SIG-M5 (cell line): Measurements from ENCODE around the gene RPL22L1.
"Not testable (repeated sequence)": the region's sequence is repeated elsewhere in the genome, so short reads cannot be mapped to it uniquely, and the experiment has no call there.

Source experiments
- DNase-seq: peaks from one replicate; lab custom pipeline; 2025; lab: John Stamatoyannopoulos, UW

Gene RPL22L1

DNA sequence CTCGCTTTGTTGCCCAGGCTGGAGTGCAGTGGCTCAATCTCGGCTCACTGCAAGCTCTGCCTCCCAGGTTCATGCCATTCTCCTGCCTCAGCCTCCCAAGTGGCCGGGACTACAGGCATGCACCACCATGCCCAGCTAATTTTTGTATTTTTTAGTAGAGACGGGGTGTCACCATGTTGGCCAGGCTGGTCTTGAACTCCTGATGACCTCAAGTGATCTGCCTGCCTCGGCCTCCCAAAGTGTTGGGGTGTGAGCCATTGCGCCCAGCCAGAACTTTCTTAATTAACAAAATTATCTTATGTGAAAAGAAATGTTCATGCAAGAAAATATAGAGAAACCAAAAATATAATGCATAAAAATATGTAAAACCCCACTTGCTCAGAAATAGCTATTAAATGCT, 7.3 kb upstream of the RPL22L1 start:
- DNase-seq = not testable (repeated sequence)

DNA sequence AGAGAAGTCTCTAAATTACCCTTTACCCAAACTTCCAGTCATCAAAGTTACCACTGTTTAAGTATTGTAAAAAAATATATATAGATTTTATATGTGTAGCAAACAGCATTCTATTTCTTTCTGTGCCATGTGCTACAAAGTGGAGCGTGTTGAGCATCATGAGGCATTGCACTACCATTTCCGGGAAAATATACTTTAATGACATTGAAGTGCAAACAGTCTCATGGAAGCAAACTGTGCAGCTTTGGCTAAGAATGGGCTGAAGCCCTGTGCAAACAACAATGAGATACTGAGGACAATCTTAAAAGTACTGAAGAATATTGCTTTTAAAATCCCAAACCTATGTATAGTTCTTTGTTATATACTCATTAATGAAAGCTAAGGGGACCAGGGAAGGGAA, 6.5 kb upstream of the RPL22L1 start:
- DNase-seq = no peak

DNA sequence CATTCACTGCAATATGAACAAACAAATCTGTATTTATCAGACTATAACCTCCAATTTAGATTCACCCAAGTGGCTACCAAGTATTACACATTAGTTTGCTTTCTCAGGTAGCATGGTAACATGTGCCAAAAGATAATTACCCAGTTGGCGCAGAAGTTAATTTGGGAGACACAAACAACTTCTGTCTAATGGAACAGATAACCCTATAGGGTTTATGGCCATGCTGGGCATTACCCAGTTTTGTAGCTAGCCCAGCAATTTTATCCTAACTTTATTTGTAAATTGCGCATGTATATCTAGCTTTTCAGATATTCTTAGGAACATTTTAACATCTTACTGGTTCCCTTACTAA, 780 bp downstream of the RPL22L1 start:
- DNase-seq = no peak

DNA sequence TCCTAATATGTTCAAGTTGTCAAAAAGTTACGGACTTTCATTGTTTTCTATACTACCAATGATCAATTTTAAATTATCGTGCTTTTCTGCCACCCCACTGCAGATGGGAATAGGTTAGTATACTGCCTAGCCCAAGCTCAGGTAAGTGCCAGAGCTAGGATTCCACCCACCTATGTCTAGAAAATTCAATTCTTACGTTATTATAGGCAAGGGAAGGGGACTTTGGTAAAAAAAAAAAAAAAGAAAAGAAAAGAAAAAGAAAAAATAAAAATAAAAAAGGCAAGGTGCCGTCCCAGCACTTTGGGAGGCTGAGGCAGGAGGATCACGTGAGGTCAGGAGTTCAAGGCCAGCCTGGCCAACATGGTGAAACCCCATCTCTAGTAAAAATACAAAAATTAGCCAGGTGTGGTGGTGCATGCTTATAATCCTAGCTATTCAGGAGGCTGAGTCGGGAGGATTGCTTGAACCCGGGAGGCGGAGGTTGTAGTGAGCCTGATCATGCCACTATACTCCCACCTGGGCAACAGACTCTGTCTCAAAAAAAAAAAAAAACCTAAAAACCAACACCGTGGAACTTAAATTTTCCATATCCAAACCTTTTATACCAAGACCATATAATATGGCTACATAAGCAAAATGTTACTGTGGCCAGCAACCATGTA, 1.3 kb downstream of the RPL22L1 start:
- no peak for DNase-seq

DNA sequence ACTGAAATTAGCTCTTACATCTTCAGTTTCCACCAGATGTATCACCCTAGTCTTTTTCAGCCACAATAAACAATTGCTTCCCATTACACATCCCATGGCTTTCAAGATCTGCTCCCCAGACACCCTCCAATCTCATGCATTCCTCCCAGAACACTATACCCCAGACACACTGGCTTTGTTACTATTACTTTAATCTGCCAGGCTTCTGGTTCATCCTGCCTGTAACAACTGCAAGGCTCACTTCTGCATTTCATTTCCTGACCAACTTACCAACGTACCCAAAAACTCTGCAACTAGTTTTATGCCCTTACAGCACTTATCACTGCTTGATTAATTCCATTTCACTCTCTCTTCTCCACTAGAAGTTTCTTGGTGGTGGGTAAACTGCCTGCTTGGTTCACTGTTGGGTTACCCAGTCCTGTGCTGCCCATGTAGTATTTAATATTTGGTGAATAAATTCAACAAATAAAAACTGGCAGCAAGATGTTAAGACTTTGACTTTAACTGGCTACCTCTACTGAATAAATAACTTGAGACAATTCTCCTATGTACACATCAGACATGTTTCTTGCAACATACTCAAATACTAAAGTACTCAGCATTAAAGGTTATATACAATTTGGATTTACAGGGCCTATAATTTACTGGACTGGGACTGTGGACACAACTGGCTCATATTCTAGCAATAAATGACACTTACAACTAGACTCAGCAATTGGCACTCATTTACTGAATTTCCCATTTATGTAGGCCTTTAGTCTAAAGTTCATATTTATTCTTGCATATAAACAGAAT, 2.7 kb downstream of the RPL22L1 start:
- DNase-seq = no peak

- DNase-seq = no peak
Observed at GRCh38 chr3:170866499-170866898, 3.5 kb downstream of the RPL22L1 start.

- DNase-seq = no peak
Observed at GRCh38 chr3:170865209-170866094, 4.5 kb downstream of the RPL22L1 start.

DNA sequence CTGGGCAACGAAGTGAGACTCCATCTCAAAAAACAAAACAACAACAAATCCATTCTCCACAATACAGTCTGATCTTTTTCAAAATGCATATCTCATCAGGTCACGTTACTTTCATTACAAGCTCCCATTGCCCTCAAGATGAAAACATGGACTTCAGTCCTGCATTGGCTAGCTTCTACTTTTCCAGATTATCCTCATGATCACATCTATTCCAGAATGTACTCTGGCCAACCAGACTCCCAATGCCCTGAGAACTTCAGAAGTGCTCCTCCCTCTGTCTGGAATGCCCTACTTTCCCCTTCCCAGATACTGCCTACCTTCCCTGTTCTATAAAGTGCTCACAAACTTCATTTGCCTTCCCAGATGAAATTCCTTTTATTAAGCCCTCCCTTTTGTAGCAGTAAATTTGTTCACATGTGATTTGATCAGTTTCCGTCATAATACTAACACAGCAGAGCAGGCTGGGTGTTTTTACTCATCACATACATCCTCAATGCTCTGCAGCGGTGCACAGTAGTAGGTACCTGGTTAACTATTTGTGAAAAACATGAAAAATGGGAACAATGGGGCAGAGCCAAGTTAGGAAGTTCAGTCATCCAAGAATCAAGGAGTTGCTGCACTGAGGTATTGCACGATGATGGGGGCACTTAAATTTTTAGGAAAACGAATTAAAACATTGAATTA, 5.3 kb downstream of the RPL22L1 start:
- DNase-seq = no peak

DNA sequence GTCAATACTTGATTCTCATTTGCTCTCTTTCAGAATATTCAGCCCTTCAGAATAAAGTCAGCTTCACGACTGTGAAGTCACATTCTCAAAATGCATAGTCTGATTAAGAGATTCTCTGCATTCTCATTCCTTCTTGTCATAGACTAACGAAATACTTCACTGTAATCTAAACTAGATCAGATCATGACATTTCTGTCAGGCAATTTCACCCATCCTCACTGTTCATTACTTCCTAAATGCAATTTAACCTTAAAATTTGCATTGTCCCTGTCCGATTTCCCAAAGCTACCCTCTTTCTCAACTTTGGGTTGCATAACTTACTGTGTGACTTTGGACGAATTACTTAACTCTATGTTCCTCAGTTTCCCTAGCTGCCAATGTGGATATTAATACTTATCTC, 6.2 kb downstream of the RPL22L1 start:
- no peak for DNase-seq

DNA sequence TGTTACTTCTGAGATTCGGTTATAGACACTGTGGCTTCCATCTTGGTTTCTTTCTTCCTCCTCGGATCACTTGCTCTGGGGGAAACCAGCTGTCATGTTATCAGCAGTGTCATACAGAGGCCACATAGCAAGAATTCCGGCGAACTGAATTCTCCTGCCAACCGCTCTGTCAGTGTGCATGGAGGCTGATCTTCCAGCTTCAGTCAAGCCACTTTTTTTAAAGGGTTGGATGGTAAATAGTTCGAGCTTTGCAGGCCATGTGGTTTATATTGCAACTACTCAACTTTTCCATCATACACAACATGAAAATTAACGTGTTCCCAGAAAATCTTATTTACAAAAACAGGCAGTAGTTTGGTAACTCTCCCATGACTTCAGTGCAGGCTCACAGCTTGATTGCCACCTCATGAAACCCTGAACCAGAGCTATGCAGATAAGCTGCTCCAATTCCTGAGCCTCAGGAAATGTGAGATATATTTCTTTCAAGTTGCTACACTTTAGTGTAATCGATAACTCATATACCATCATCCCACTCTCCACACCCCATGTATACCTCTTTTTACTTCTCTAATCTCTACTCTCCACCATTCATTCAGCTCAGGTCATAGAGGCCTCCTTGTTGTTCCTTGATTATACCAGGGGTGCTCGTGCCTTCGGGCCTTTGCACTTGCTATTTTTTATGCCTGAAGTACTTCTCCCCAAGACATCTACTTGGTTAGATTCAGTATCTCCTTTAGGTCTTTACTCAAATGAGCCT, 7.2 kb downstream of the RPL22L1 start:
- DNase-seq = no peak

GRCh38 chr3:170858599-170858998, 11.4 kb downstream of the RPL22L1 start:
- DNase-seq = no peak

DNA sequence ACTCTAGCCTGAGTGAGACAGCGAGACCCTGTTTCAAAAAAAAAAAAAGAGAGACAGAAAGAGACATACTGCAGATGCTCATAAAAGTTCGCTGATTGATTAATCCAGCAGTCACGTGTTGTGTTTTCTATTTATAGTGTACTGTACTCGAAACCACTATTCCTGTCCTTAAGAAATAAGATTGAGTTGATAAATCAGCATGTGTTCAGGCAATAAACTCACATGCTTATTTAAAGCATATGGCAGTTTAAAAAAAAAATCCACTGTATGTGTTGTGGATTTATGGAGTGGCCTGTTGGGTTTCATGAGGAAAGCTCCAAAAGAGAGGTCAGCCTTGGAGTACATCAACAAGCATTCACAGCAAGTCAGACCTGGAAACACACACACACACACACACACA, 17.7 kb downstream of the RPL22L1 start:
- no peak for DNase-seq

- DNase-seq = no peak
Observed at GRCh38 chr3:170848292-170848917, 21.6 kb downstream of the RPL22L1 start.

DNA sequence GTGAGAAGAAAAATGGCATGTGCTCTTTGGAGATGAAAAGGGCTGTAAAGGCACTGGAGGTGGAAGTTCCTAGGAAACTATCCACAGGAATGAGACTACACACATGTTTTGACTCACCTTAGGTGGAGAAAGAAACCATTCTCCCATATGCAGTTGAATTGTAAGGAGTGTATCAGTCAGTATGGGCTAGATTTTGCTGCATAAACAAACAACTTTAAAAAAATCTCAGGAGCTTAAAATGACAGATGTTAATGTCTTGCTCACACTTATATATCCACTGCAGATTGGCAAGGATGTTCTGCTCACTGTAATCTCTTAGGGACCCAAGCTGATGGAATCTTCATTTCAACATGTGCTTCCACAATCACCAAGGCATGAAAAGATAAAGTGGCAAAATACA, 25.6 kb downstream of the RPL22L1 start:
- no peak for DNase-seq

DNA sequence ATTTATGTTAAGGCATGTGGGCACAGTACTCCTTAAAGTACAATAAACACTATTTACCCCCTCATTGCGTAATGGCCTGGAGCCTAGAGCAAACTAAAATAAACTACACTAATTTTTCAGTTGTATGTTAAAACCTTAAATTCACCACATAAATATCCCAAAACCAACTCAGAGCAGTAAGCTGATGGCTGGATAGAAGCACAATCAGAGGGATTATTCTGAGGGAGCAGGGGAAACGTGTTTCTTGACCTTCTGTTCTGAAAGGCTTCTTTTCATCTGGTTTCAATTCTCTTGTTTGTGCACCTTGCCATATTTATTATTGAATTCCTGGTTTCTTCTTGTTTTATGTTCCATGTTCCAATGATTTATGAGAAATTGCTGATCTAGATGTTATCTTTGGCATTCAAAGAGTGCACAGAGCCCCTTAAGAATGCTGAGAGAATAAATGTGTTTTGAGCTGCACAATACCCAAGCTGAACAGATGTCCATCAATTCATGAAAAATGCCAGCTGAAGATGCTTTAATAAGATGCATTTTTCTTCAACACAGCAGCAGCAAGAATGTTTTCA, 29.6 kb downstream of the RPL22L1 start:
- DNase-seq = no peak

DNA sequence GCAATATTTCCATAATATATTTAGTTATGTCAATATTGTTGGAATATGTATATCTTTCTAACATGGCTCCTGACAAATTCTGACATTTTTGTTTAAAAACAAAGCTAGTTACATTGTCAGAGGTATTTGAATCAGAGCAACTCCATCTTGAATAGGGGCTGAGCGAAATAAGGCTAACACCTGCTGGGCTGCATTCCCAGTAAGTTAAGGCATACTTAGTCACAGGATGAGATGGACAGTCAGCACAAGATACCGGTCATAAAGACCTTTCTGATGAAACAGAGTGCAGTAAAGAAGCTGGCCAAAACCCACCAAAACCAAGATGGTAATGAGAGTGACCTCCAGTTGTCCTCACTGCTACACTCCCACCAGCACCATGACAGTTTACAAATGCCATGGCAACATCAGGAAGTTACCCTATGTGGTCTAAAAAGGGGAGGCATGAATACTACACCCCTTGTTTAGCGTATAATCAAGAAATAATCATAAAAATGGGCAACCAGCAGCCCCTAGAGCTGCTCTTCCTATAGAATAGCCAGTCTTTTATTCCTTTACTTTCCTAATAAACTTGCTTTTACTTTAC, 30.4 kb downstream of the RPL22L1 start:
- no peak for DNase-seq

GRCh38 chr3:170836491-170836890, 33.5 kb downstream of the RPL22L1 start:
- DNase-seq = no peak

- DNase-seq = no peak
Observed at GRCh38 chr3:170835336-170835735, 34.7 kb downstream of the RPL22L1 start.

DNA sequence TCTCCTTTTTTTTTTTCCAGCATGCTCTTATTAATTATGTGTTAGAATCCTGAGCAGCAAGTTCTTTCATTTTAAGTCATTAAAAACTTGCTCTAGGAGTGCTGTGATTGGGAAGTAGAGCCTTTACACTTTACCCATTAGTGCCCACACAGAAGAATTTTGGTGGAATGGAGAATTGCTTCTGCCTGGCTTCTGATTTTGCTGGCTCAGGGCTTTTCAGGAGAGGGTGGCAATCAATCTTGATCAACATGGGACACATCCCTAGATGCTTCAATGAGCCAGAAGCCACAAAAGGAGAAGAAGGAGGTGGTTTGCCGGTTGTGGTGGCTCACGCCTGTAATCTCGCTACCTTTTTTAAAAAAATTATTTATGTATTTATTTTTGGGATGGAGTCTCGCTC, 39.4 kb downstream of the RPL22L1 start:
- no peak for DNase-seq

GRCh38 chr3:170829546-170830272, 40.3 kb downstream of the RPL22L1 start:
- DNase-seq = no peak
